Stimulated activated CD4-positive, alpha-beta T cell treated with anti-CD3 and anti-CD28 coated beads, Interleukin-1b, Interleukin-23, amount 100 ng/mL, for 24 hours (primary cell): ENCODE measurements around the gene SELENON.

ENCODE experiments used
- DNase-seq, 4 experiments: peaks; one replicate each; pipeline ENCODE4 v3.0.0-alpha.2; 2020; ENCODE audit warnings: low read depth in 4 of 4, low spot score in 1 of 4

SELENON gene

DNA sequence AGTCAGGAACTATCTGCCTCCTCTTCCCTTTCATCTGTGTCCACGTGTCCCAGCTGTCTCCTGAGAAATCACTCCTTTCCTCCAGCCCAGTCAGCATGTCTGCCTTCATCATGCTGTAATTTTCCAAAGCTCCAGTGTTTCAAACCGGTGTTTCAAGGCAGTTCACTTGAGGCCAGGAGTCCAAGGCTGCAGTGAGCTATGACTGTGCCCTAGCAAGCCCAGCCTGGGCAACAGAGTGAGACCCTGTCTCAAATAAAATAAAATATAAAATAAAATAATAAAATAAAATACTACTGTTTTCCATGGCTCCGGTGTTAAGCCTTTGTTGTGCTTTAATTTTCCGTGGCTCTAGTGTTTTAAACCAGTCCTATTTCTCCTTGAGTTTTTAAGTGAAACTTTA lies 7.9 kb upstream of the SELENON start:
- no peak for DNase-seq

GRCh38 chr1:25793585-25794170 lies 6.3 kb upstream of the SELENON start:
- no peak for DNase-seq

DNA sequence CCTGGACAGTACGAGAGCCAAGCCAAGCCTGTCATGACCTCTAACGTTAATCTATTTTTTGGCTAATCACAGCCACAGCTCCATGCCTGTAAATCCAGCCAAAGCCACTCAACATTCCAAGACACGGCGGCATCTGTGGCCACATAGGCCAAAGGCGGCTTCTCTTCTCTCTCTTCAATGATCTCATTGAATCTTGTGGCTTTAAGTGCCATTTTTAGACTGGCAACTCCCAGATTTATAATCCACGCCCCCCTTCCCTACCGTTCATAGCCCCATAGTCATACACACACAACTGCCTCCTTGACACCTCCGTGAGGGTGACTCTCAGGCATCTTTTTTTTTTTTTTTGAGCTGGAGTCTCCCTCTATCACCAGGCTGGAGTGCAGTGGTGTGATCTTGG lies 5.7 kb upstream of the SELENON start:
- no peak for DNase-seq

DNA sequence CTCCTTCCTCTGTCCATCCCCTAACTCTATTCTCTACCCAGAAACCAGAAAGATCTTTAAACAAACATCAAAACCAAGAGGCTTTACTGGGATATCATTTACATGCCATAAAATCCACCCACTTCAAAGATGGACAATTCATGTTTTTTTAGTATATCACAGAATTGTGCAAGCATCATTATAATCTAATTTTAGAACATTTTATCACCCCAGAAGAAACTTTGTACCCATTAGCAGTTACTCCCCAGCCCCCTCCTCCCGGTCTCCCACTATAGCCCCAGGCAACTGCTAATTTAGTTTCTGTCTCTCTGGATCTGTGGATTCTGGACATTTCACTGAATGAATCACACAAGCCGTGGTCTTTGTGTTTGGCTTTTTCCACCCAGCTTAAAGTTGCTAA lies 4.8 kb upstream of the SELENON start:
- DNase-seq = no peak

DNA sequence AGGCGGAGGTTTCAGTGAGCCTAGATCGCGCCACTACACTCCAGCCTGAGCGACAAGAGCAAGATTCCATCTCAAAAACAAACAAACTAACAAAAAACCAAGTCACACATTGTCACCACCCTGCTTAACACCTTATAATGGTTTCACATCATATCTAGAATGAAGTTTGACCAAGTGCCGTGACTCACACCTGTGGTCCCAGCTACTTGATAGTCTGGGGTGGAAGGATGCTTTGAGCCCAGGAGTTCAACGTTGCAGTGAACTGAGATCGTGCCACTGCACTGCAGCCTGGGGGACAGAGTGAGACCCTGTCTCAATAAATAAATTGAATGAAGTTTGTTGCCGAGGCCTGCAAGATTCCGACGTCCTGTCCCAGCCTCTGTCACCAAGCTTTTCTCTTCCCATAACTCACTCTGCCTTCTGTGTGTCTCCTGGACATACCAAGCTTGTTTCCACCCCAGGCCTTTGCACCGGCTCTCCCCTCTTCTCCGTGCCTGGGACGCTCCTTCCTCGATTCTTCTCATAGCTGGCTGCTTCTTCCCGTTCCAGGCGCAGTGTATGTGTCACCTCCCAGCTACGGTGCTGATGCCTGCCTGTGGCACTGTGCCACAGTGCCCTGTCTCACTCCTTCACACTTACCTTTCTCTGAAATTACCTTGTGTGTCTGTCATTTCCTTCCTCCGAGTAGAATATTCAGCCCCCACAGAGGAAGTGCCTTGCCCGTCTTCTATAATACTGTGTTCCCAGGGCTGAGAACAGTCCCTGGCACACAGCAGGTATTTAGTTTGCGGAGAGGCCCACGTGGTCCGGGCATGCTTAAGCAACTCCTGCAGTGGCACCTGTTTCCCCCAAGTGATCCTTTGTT lies 3.8 kb upstream of the SELENON start:
- DNase-seq = no peak

GRCh38 chr1:25796811-25797458 lies 3.1 kb upstream of the SELENON start:
- peak; percentile 78 to 82 (median 80) for DNase-seq

DNA sequence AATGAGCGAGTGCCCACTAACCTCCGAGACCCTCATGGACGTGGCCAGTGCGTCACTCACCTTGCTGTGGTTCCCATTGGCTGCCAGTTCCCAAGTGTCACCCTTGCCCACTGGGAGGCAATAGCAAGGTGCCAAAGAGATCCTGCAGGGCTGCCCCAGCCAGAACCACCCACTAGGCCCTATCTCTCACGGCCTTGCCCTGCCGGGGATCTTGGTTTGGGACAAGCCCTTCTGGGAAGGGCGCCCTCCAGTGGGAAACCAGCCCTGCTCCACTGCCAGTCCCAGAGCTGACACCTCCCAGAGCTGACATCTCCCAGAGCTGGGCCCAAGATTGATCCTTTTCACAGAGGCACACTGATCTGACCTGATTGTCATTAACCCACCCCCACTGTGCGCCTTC lies 2.1 kb upstream of the SELENON start:
- DNase-seq = no peak

DNA sequence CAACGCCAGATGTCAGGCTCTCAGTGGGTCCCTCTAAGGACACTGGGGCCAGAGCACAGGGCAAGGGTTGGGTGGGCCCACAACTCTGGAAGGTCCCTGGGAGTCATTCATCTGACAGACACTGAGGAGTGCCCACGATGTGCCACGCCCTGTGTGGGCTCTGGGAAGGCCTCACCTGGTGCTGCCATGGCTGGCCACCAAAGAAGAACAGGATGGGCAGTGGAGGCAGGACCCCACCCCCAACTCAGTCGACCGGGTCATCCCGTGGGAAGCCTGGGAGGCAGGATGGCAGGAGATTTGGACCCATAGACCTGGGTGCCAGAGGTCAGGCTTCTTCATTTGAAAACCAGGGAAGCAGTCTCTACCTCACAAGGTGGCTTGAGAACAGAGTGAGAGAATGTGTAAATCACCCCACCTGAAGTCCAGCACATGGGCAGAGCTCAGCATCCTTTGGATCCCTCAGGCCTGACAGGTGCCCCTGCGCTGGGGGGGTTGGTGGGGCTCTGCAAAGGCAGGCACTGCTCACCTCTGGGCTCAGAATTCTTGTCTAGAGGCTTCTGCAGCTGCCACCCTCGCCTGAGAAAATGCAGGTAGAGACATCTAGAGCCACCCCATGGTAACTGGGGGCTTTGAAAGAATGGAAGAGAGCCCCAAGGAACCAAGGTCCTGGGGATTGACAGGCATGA lies 1.2 kb upstream of the SELENON start:
- DNase-seq = no peak

GRCh38 chr1:25799352-25799934 lies 550 bp upstream of the SELENON start:
- no peak for DNase-seq

- DNase-seq = no peak
These were observed 847 bp downstream of the SELENON start for GRCh38 chr1:25800703-25801377.

DNA sequence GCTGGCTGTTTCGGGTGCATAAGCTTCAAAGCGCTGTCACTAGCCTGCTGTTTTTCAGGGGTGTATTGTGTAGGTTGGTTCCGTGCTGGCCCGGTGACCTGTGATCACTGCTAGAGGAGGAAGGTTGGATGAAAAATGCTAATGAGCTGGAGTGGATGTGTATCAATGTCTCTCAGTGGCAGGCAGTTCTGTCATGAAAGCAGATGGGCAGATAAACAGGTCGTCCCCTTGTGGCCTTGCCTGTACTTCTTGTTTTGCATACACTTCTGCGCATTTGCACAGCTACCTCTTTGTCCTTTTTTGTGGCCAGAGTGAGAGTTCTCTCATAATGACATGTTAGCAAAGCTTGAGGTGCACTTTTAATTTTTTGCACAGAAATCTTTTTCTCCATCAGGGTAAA lies 2.9 kb downstream of the SELENON start:
- no peak for DNase-seq

DNA sequence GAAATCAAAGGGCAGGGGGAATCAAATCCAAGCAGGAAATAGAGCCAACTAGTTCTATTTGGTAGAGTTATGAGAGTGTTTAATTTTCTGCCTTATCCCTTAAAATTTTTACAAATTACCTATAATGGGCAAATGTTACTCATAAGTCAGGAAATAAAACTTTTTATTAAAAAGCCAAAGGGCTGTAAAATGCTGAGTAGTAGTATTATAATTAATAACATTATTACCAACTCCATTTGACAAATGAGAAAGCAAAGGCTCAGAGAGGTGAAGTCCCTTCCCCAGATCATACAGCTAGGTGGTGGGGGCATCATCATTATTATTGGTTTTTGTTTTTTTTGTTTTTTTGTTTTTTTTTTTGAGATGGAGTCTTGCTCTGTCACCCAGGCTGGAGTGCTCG lies 3.4 kb downstream of the SELENON start:
- DNase-seq = no peak

DNA sequence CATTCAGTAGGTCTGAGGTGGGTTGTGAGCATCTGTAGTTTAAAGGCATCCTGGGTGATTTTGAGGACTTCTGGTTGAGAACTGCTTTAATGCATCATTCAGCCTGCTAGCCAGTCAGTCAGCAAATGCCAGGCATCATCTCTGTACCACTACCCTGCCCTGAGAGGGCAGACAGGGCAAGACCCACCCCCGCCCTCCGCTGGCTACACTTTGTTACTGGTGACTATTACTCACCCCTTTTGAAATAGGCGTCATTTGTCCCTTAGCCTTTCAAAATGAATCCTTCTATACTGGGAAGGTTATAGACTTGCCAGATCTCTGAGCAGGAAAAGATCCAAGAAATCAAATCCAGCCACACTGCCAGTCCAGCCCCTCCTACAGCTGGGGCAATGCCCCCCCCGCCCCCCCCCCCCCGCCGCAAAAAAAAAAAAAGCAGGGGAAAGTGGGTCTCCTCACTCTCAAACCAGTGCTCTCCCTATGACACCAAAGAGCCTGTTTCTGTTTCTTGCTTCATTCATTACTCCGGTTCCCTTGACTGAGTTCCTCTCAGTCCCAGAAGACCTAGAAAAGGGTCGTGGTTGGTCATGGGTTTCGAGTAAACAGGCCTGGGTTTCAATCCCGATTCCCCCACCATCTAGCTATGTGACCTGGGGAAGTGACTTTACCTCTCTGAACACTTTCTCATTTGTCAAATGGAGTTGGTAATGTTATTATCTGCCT lies 4.4 kb downstream of the SELENON start:
- DNase-seq = no peak

- DNase-seq = no peak
These were observed 5.2 kb downstream of the SELENON start for GRCh38 chr1:25804964-25805862.

DNA sequence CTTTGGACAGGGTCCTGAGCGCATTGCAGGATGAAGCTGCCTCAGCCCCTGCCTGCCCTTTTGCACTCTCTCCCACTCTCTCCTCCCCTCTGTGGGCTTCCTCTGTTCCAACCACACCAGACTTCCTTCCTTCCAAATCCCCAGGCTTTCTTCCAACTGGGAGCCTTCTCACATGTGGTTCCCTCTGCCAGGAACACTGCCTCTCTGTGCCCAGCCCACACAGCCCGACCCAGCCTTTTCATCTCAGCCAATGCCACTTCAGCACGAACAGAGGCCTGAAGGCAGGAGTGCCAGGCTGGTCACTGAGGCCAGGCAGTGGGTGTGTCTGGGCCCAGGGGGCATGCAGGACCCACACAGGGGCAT lies 5.9 kb downstream of the SELENON start:
- no peak for DNase-seq

- DNase-seq = no peak
These were observed 6.4 kb downstream of the SELENON start for GRCh38 chr1:25806418-25806817.

DNA sequence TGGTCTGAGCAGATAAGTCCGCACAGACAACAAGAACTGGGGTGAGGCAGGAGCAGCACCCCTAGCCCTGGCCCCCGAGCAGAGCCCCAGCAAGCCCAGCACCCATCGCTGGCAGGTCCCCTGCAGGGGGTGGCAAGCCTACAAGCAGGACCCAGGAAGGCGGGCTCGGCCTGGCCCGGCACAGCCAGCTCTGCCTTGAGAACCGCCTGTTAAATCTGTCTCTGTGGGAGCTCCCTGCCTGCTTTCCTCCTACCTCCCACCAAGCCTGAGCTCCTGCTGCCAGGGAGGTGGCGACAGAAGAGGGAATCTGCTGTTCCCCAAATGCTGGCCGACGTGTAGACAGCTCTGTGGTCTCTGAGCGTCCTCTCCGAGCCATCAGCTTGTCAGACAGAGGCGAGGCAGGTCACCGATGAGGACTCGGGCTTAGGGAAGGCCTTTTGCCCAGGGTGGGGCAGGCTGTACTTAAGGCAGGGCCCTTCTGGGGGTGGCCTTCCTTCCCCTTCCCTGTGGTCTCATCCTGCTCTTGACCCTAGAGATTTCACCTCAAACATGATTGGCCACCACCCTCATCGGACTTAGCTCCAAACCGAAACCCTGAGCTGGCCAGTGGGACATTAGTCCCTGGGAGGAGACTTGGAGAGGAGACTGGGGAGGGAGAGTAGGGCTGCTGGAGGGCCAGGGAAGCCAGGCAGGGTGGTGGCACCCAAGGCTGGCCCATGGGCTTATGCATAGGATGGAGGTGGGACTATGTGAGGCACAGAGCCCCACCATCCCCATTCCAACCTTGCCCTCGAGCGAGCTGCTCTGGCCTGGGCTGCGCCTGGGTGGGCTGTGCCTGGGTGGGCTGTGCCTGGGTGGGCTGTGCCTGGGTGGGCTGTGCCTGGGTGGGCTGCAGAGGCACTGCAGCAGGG lies 7.7 kb downstream of the SELENON start:
- no peak for DNase-seq
